Central memory CD4-positive, alpha-beta T cell (primary cell): Measurements from ENCODE around the gene DNASE1L2.
"Not testable (repeated sequence)": the region's sequence is repeated elsewhere in the genome, so short reads cannot be mapped to it uniquely, and the experiment has no call there.

Experiments
- DNase-seq: peaks from one replicate; pipeline ENCODE4 v3.0.0; 2022

The DNASE1L2 gene

DNA sequence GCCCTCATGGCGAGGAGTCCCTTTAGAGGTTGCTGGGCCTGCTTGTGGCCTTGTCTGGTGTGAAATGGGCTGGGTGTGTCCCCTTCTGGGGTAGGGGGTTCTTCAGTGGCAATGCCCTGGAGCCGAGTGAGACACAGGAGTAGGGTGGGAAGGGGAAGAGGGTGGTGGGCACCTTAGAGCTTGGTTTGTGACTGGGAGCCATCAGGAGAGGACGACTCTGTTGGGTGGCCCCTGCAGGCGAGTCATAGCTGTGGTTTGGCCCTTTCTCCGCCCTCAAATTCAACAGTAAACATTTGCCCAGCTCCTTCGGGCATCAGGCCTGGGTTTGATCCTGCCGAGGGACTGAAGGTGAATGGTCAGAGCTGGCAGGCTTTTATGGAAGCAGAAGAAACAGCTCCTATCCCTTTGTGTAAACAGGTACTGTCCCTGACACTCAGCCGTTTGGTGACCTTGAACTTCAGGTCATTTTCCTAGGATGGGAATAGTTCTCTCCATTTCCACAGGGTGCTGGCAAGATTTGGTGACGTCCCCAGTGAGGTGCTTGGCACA, 9.9 kb upstream of the DNASE1L2 start:
- no peak for DNase-seq

DNA sequence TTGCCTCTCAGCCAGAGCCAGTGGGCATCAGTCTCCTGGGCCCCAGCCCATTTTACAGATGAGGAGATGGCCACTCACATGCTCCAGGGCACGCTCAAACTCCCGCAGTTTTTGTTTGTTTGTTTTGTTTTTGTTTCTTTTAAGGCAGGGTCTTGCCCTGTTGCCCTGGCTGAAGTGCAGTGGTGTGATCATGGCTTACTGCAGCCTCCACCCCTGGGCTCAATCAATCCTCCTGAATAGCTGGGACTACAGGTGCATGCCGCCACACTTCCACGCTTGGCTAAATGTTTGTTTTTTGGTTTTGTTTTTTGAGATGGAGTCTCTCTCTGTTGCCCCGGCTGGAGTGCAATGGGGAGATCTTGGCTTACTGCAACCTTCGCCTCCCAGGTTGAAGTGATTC, 9.3 kb upstream of the DNASE1L2 start:
- no peak for DNase-seq

DNA sequence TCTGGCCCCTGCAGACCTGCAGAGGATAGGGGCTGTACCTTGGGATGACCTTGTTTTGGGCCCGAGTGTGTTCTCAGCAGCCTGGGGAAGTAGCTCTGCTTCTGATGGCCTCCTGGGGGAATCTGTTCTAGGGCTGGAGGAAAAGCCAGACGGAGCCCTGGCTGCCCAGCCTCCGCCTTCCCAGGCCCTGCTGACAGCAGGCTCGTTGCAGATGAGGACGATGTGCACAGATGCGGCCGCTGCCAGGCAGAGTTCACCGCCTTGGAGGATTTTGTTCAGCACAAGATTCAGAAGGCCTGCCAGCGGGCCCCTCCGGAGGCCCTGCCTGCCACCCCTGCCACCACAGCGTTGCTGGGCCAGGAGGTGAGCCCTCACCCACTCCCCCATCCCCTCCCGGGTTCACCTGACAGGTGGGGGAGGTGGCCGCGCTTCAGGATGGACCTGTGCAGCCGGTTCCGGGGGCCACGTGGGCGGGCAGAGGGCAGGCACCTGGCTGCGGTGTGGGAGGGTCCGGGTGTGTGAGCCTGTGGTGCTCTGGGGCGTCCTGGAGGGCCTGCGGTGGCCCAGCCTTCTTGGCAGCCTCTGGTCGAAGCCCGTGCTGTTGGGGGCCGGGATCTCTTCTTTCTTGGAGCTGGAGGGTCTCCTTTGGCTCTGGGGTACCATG, 8.0 kb upstream of the DNASE1L2 start:
- no peak for DNase-seq

DNA sequence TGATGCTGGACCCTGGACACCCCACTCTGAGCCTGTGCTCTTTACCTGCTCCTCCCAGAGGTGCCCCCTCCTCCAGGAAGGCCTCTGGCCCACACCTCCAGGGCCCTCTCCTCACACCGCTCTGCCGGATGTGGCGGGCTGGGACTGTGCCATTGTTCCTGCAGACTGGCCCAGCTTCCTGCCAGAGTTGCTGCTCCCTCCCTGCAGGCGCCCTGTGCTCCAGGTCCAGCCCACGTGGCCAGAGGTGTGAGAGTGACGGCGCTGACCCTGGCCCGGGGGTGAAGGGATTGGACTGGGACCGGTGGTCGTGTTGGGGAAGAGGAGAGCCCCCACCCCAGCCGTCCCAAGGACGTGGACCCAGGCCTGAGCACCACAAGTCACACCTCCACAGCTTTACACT, 7.2 kb upstream of the DNASE1L2 start:
- no peak for DNase-seq

DNA sequence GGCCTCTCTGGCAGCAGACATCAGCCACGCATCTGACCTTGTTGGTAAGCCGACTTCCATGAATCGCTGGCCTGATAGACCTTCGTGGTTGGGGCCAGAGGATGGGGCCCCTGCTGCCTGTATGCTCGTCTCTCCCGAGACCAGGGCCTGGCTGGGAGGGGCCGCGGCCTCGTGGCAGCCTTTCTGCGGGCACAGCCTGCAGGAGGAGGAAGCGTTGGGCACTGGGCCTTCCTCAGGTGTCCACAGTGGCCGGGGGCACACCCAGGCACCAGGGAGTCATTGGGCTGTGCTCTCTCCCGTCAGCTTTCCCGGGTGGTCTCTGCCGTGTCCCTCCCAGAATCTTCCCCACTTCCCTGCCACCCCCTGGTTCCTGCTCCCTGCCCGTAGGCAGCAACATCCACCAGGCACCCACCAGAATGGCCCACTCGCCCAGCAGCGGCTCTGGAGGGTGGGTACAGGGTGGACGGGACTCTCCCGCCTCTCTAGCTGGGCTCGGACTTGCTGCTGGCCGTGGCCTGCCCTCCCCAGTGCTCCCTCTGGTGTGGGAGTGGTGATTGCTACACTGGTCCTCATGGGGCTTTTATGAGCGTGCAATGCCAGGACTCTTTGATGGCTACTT, 6.5 kb upstream of the DNASE1L2 start:
- DNase-seq = no peak

DNA sequence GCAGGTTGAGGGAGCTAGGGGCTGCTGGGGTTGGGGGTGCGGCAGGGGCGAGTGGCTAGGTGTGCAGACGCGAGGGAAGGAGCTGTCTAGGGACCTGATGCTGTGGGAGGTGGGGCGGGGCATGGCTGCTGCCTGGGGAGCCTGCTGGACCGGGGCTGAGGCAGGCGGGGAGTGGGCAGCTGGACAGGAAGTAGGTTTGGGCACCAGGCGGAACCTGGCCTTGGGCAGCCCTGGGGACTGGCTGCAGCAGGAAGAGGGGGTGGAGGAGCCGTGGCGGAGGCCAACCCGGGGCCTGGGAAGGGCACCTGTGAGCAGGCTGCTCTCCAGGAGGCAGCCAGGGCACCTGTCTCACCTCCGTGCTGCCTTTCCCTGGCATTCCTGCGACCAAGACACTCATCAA, 5.9 kb upstream of the DNASE1L2 start:
- no peak for DNase-seq

DNA sequence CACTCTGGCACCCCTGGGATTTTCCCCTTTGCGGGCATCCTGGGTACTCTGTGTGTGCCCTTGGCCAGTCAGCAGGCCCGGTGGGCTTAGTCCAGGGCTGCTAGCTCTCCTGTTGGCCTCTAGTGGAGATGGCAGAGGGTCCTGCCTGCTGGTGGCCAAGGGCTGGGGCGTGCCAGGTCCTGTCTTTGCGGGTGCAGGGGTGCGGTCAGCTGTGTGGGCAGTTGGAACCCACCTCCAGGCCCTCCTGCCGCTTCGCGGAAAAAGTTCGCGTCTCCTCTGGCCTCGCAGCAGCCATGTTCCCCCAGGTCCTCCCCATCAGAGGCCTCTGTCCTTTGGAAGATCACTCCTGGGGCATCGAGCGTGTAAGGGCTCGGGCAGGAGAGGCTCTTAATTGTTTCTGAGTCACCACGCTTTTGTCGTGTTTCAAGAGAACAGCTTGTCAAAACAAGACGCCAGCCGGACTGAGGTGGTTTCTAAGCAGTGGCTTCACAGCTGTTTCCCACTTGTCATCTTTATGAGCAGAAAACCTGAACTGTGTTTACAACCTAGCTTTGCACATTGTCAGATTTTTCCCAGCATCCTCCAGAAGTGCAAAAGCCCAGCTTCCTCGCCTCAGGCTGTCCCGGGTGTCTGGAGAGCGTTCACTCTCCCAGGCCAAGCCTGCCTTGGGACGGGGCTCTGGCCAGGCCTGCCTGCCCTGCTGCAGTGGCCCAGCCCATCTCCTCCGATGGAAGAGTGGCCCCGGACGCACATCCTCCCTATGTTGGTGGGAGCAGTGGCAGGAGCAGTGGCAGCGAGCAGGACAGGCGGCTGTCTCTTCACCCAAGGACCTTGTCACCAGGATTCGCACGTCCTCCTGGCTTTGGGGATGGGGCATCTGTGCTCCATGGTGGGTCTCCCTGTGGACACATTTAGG, 5.0 kb upstream of the DNASE1L2 start:
- DNase-seq = no peak

DNA sequence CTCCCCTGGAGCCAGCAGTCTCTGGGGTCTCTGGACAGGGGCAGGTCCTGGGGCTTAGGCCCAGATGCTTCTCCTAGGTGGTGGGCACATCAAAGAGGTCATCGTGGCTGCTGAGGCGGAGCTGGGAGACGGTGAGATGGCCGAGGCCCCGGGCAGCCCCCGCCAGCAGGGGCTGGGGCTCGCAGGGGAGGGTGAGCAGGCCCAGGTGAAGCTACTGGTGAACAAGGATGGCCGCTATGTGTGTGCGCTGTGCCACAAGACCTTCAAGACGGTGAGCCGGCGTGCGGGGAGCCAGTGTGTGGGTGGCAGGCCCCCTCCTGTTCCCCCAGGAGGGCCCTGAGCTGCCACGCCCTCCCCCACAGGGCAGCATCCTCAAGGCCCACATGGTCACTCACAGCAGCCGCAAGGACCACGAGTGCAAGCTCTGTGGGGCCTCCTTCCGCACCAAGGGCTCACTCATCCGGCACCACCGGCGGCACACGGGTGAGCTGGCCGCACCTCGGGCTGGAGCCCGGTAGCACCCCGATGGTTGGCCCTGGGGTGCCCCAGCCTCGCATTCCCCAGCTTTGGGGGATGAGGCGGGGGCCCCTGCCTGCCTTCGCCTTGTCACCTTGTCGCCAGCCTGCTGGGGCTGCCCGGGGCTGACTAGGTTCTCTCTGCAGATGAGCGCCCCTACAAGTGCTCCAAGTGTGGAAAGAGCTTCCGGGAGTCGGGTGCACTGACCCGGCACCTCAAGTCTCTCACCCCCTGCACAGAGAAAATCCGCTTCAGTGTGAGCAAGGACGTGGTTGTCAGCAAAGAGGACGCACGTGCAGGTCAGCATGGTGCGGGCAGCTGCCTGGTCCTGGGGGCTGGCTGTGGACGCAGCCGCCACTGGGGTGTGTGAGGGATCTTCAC, 3.9 kb upstream of the DNASE1L2 start:
- no peak for DNase-seq

DNA sequence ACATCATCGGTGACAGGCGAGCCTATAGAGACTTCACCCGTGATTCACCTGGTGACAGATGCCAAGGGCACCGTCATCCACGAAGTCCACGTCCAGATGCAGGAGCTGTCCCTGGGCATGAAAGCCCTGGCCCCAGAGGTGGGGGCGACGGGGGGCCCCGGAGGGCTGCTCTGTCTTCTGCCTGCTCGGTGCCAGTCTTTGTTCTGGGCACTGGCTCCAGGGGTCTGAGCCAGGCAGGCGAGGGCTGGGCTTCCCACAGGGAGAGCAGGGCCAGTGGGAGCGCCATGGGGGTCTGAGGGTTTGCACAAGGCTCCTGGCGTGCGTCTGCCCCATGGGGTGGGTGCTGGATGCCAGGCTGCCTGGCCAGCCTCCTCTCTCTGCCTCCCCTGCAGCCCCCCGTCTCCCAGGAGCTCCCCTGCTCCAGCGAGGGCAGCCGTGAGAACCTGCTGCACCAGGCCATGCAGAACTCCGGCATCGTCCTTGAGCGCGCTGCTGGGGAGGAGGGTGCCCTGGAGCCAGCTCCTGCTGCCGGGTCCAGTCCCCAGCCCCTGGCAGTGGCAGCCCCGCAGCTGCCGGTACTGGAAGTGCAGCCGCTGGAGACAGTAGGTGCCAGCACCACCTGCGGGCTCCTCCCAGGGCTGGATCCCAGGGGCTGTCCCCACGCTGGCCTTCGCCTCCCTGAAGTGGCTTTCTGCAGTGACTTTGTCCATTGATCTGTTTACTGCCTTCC, 3.0 kb upstream of the DNASE1L2 start:
- DNase-seq = no peak

DNA sequence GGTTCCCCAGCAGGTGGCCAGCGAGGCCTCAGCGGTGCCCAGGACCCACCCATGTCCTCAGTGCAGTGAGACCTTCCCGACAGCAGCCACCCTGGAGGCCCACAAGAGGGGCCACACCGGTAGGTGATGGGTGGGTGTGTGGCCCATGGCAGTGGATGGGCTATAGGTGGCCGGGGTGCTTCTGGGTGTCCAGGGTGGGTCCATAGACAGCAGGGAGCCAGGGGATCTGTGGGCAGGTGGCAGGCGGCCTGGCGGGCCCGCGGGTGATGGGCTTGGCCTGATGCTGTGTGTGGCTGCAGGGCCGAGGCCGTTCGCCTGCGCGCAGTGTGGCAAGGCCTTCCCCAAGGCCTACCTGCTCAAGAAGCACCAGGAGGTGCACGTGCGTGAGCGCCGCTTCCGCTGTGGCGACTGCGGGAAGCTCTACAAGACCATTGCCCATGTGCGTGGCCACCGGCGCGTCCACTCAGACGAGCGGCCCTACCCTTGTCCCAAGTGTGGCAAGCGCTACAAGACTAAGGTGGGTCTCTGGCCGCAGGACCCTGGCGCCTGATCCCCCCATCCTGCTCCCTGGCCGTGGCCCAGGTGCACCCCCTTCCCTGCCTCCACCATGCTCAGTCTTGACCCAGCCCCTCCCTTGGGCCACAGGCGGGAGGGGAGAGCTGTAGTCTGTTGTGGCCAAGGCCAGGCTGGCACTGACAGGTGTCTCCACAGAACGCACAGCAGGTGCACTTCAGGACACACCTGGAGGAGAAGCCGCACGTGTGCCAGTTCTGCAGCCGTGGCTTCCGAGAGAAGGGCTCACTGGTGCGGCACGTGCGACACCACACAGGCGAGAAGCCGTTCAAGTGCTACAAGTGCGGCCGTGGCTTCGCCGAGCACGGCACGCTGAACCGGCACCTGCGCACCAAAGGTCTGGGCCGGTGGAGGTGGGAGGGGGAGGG, 2.1 kb upstream of the DNASE1L2 start:
- no peak for DNase-seq

DNA sequence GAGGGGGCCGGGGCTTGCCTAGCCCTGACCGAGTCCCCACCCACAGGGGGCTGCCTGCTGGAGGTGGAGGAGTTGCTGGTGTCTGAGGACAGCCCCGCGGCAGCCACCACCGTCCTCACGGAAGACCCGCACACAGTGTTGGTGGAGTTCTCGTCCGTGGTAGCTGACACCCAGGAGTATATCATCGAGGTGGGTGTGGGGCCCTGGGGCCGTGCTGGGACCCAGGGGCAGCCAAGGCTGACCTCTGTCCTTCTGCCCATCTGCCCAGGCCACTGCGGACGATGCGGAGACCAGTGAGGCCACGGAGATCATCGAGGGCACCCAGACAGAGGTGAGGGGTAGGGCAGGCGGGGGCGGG, 1.5 kb upstream of the DNASE1L2 start:
- no peak for DNase-seq

DNA sequence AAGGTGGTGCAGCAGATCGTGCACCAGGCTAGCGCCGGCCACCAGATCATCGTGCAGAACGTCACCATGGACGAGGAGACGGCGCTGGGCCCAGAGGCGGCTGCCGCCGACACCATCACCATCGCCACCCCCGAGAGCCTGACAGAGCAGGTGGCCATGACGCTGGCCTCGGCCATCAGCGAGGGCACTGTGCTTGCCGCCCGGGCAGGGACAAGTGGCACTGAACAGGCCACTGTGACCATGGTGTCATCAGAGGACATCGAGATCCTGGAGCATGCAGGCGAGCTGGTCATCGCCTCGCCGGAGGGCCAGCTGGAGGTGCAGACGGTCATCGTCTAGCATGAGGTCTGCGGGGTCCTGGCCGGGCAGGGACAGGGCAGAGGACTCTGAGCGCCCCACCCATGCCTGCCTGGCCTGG, 1.0 kb upstream of the DNASE1L2 start:
- DNase-seq = no peak

DNA sequence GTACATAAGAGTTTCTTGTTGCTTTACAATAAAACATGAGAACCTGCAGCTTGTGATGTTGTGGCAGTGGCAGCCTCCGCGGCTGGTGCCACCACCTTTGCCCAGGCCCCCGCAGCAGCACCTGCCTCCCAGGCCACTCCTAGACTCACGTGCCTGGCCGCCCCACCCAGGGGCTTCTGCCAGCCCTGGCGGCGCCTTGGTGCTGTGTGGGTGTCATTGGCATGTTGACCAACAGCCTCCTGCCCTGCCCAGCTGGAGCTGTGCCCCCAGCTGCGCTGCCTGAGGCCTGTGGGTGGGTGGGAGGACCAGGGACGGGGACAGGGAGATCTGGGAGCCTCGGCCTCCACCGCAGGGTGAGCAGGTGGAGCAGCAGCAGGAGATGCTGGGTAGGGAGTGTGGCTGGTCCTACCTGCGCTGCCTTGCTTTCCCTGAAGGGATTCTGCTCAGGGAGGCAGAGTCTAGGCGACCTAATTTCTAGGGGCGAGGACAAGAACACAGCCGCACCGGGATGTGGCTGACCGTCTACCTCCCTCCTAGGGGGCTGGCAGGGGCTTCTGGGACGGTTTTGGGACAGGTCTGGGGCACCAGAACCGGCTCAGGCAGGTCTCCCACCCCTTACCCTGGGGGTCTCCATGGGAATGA, 428 bp upstream of the DNASE1L2 start:
- no peak for DNase-seq

DNA sequence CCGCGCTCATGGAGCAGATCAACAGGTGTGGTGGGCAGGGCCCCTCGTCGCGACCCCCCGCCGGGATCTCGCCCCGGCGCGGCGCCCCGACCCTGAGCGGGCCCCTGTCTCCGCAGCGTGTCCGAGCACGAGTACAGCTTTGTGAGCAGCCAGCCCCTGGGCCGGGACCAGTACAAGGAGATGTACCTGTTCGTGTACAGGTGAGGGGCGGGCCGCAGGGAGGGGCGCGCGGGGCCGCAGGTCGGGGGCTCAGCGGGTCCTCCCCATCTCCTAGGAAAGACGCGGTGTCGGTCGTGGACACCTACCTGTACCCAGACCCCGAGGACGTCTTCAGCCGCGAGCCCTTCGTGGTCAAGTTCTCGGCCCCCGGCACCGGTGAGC, 848 bp downstream of the DNASE1L2 start:
- DNase-seq = no peak

DNA sequence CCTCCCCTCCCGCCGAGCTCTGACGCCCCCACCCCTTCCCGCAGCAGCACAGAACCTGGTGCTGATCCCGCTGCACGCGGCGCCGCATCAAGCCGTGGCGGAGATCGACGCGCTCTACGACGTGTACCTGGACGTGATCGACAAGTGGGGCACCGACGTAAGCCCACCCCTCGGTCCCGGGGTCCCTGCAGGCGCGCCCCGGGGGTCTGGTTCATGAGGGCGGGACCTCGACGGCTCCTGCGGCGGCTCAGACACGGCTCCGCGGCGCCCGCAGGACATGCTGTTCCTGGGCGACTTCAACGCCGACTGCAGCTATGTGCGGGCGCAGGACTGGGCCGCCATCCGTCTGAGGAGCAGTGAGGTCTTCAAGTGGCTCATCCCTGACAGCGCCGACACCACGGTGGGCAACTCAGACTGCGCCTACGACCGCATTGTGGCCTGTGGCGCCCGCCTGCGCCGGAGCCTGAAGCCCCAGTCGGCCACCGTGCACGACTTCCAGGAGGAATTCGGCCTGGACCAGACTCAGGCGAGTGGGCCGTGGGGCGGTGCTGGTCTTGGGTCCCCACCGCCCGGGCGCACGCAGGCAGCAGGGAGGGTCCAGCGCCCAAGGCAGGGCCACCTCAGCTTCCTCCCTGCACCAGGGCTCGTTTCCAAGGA, 1.4 kb downstream of the DNASE1L2 start:
- no peak for DNase-seq

DNA sequence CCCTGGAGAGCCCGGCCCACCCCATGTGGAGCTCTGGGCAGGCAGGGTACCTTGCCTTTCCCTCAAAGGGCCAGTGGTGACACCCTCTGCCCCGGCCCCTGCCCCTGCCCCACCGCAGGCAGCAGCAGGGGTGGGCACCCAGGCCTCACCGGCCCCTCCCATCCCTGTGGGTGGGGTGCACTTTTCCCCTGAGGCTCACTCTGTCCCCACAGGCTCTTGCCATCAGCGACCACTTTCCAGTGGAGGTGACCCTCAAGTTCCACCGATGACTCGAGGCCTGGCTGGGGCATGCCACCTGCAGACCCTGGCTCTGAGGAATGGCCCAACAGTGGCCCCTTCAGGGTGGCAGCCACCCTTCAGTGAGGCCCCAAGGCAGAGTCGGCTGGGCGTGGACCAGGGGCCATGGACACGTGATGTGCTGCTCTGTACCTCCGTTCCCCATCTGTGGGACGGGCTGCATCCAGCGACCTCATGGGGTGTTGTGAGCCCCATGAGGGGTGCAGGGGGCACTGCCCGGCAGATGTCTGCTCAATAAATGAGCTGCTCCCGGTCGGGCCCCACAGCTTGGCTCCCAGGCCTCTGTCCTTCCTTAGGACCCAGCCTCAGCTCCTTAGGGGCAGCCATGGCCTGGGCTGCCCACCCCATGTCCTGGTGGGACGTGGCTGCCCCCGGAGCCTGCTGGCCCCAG, 2.0 kb downstream of the DNASE1L2 start:
- DNase-seq = no peak

DNA sequence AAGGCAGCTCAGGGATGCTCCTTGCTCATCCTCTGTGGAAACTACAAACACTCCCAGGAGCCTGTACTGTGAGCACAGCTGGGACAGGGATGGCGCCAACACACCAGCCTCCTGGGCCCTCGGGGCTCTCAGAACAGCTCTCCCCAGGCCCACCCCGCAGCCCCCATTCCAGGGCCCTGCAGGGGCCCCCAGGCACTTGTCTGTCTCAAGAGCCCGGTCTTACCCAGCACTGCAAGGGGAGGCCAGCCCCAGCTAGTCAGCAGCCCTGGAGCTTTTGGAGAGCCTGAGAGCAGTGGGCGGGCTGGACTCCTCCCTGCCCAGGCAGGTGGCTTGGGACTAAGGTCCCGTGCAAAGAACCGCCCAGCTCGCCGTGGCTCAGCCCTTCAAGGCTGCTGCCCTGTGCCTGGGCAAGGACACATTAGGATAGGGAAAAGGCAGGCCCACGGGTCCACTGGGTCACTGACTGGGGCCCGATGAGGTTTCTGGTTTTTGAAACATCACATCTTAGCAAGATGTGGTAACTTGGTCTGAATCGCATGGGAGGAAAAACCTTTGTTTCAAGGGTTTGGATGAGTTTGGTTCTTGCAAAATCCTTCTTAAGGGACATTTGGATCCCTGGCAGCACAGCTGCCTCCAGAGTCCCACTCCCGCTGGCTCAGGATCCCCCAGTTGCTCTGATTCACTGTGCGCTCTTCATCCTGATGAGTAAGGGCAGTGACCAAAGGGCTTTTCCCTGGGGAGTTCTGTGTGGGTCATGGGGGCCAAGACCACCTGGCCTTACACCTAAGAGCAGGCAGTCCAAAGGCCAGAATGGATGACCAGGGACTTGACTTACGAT, 2.8 kb downstream of the DNASE1L2 start:
- no peak for DNase-seq

DNA sequence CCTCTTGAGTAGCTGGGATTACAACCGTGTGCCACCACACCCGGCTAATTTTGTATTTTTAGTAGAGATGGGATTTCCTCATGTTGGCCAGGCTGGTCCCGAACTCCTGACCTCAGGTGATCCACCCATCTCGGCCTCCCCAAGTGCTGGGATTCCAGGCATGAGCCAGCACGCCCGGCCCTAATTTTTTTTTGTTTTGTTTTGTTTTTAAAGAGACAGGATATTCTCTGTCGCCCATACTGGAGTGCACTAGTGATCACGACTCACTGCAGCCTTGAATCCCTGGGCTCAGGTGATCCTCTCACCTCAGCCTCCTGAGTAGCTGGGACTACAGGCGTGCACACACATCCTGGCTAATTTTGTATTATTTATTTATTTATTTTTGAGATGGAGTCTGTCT, 4.1 kb downstream of the DNASE1L2 start:
- DNase-seq = not testable (repeated sequence)
